ENCODE measurements around the gene FBXO11.

Gene FBXO11

DNA sequence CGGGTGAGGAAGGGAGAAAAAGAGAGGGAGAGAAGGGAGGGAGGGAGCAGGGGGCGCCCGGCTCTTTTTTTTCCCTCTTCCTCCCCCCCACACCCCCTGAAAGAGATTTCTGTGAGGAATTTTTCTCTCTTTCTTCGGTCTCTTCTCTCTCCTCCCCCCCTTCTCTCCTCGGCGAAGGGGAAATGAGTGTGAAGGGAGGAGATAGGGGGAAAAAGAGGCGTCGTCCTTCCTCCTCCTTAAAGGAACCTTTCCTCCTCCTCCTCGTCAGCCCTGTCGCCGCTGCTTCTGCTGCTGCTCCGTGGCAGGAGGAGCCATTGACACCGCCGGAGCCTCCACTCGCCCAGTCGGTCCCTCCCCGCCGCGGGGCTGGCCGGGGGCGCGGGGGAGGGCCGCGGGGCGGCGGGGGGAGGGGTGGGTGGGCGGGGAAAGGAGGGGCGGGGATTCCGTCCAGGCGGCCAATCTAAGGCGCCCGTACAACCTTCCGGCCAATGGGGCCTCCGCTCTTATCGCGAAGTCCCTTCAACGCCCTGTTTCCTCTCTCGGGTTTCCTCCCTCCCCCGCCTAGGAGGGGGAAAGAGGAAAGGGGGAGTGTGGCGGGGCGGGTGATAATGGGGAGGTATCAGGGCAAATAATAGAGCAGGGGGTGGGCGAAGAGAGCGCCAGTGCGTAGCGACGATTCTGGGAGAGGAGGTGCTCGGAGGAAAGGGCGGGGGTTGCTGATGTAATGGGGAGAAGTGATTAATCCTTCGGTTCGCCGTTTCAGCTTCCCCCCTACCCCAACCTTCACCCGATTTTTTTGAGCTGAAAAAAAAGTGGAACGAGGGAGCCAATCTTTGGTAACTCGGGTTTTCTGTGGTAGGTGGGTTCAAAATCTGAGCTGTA lies at the start of gene FBXO11:
TSS of gene FBXO11 (minus strand) at position 342 of the 882 bp plus-strand sequence. CDS start 778 bp downstream, outside the sequence.
- TF ChIP-seq NFIC (IDR thresholded peaks at IDR 0.05): no peak
- TF ChIP-seq EGR1 (IDR thresholded peaks at IDR 0.05): 0 out of 2 replicates have a peak, but pooled peaks have one; percentile 8
- TF ChIP-seq TAF1 (IDR thresholded peaks at IDR 0.05; ENCODE audit: low read depth): peak; percentile 71
- peak; percentile 84 for TF ChIP-seq YY1 (IDR thresholded peaks at IDR 0.05; ENCODE audit: low read depth)
- TF ChIP-seq RAD21 (IDR thresholded peaks at IDR 0.05; ENCODE audit: low read depth): peak; percentile 46; the same call in 1 of the 2 replicates
- TF ChIP-seq, protein P1, sequence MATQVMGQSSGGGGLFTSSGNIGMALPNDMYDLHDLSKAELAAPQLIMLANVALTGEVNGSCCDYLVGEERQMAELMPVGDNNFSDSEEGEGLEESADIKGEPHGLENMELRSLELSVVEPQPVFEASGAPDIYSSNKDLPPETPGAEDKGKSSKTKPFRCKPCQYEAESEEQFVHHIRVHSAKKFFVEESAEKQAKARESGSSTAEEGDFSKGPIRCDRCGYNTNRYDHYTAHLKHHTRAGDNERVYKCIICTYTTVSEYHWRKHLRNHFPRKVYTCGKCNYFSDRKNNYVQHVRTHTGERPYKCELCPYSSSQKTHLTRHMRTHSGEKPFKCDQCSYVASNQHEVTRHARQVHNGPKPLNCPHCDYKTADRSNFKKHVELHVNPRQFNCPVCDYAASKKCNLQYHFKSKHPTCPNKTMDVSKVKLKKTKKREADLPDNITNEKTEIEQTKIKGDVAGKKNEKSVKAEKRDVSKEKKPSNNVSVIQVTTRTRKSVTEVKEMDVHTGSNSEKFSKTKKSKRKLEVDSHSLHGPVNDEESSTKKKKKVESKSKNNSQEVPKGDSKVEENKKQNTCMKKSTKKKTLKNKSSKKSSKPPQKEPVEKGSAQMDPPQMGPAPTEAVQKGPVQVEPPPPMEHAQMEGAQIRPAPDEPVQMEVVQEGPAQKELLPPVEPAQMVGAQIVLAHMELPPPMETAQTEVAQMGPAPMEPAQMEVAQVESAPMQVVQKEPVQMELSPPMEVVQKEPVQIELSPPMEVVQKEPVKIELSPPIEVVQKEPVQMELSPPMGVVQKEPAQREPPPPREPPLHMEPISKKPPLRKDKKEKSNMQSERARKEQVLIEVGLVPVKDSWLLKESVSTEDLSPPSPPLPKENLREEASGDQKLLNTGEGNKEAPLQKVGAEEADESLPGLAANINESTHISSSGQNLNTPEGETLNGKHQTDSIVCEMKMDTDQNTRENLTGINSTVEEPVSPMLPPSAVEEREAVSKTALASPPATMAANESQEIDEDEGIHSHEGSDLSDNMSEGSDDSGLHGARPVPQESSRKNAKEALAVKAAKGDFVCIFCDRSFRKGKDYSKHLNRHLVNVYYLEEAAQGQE (IDR thresholded peaks at IDR 0.05; ENCODE audit: low read depth): no peak
- TF ChIP-seq MAX (IDR thresholded peaks at IDR 0.05): peak; percentile 48

- no peak for TF ChIP-seq ZBTB7A (IDR thresholded peaks at IDR 0.05; ENCODE audit: low read depth)
- no peak for TF ChIP-seq NFIC (IDR thresholded peaks at IDR 0.05)
- no peak for TF ChIP-seq CEBPB (IDR thresholded peaks at IDR 0.05)
- no peak for TF ChIP-seq TAF1 (IDR thresholded peaks at IDR 0.05; ENCODE audit: low read depth)
- no peak for TF ChIP-seq USF1 (IDR thresholded peaks at IDR 0.05)
- no peak for TF ChIP-seq CREB1 (IDR thresholded peaks at IDR 0.05; ENCODE audit: low read depth)
- TF ChIP-seq EGR1 (IDR thresholded peaks at IDR 0.05): no peak
- TF ChIP-seq MAX (IDR thresholded peaks at IDR 0.05): no peak
- TF ChIP-seq, protein P1 (IDR thresholded peaks at IDR 0.05; ENCODE audit: low read depth): no peak
- no peak for TF ChIP-seq EP300 (IDR thresholded peaks at IDR 0.05; ENCODE audit: borderline replicate concordance)
- no peak for TF ChIP-seq FOXM1 (IDR thresholded peaks at IDR 0.05; ENCODE audit: borderline replicate concordance, low read depth)
- TF ChIP-seq TCF12 (IDR thresholded peaks at IDR 0.05; ENCODE audit: low read depth): no peak
- TF ChIP-seq TEAD4 (IDR thresholded peaks at IDR 0.05): no peak
- TF ChIP-seq RAD21 (IDR thresholded peaks at IDR 0.05; ENCODE audit: low read depth): no peak
- TF ChIP-seq YY1 (IDR thresholded peaks at IDR 0.05; ENCODE audit: low read depth): no peak
These were observed 44.3 kb upstream of the FBXO11 start for GRCh38 chr2:47950340-47951301.

DNA sequence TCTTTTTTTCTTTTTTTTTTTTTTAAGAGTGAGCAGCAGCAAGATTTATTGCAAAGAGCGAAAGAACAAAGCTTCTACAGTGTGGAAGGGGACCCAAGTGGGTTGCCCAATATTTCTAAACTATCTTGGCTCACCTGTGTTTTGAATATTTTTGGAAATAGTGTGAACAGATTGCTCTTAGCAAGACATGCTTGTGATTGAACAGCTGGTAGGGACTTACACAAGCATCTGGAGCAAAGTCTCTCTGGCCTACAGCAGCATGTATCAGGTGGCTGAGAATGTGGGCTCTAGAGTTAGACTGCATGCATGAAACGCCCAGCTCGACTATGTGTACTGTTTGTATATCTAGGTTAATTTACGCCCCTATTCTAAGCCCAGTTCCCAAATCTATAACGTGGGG lies 40.3 kb upstream of the FBXO11 start:
- TF ChIP-seq ZBTB7A (IDR thresholded peaks at IDR 0.05; ENCODE audit: low read depth) (no peak), EP300 (IDR thresholded peaks at IDR 0.05; ENCODE audit: borderline replicate concordance) (no peak), FOXM1 (IDR thresholded peaks at IDR 0.05; ENCODE audit: borderline replicate concordance, low read depth) (no peak), TCF12 (IDR thresholded peaks at IDR 0.05; ENCODE audit: low read depth) (no peak), USF1 (IDR thresholded peaks at IDR 0.05) (no peak), TEAD4 (IDR thresholded peaks at IDR 0.05) (no peak)

DNA sequence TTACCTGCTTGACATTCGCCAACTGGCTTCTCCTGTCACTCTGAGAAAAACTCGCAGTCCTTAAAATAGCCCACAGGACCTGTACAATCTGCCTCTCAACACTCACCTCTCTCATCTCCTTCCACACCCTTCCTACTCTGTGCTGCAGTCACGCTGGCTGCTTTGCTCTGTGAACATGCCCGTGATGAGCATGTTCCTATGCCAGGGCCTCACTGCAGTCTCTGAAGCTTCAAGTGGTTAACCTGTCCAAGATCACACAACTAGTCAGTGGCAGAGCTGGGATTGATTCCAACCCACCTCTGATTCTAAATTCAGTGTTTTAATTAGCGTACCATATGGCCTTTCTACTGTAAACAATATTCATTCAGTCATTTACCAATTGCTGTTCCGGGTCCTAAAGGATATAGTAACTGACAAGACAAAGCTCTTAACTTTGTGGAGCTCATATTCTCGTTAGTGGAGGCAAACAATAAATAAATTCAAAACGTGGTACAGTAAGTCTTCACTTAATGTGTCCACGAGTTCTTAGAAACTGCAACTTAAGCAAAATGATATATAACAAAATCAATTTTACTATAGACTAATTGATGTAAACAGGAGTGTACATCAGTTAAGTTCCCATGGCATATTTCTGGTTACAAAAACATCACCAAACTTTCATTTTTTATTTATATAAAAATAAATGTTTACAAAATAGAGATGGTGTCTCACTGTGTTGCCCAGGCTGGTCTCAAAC lies 38.9 kb upstream of the FBXO11 start:
- TF ChIP-seq ZBTB7A (IDR thresholded peaks at IDR 0.05; ENCODE audit: low read depth): no peak
- no peak for TF ChIP-seq FOXM1 (IDR thresholded peaks at IDR 0.05; ENCODE audit: borderline replicate concordance, low read depth)

GRCh38 chr2:47941936-47942335 lies 35.6 kb upstream of the FBXO11 start:
- TF ChIP-seq NFIC (IDR thresholded peaks at IDR 0.05) (no peak), EGR1 (IDR thresholded peaks at IDR 0.05) (no peak), ZBTB7A (IDR thresholded peaks at IDR 0.05; ENCODE audit: low read depth) (no peak), YY1 (IDR thresholded peaks at IDR 0.05; ENCODE audit: low read depth) (no peak), TAF1 (IDR thresholded peaks at IDR 0.05; ENCODE audit: low read depth) (no peak), EP300 (IDR thresholded peaks at IDR 0.05; ENCODE audit: borderline replicate concordance) (no peak), TEAD4 (IDR thresholded peaks at IDR 0.05) (no peak), CEBPB (IDR thresholded peaks at IDR 0.05) (no peak), FOXM1 (IDR thresholded peaks at IDR 0.05; ENCODE audit: borderline replicate concordance, low read depth) (no peak), TCF12 (IDR thresholded peaks at IDR 0.05; ENCODE audit: low read depth) (no peak), MAX (IDR thresholded peaks at IDR 0.05) (no peak), USF1 (IDR thresholded peaks at IDR 0.05) (no peak), CREB1 (IDR thresholded peaks at IDR 0.05; ENCODE audit: low read depth) (no peak), RAD21 (IDR thresholded peaks at IDR 0.05; ENCODE audit: low read depth) (no peak)
- TF ChIP-seq, protein P1 (IDR thresholded peaks at IDR 0.05; ENCODE audit: low read depth): no peak

Measured in Ishikawa (cell line).